Upper lobe of right lung (tissue), 1 donor: ENCODE results near the gene NDUFS2. TPM values are rescaled to one million over a fixed set of nuclear protein-coding genes. Genes with fewer than 3 reads are reported as not detected.
A peak's percentile ranks its signal among the peaks of the same experiment; 100 is the strongest.

Experiments
- ATAC-seq: fragments of 200-7000 bp; cut with Tn5 transposase; one replicate; pipeline ENCODE4 v1.9.1; 2020; ENCODE audit warnings: mild to moderate bottlenecking, moderate library complexity
- DNase-seq: peaks from one replicate; pipeline ENCODE4 v3.0.0-alpha.2; 2020
- H3K27ac ChIP-seq: fragments of 200-600 bp; one replicate; pipeline ENCODE4 v1.8.0; 2022
- H3K27me3 ChIP-seq: fragments of 200-600 bp; one replicate; pipeline ENCODE4 v1.8.0; 2022; ENCODE audit warnings: mild to moderate bottlenecking
- H3K36me3 ChIP-seq: fragments of 200-600 bp; one replicate; pipeline ENCODE4 v1.8.0; 2022
- H3K4me1 ChIP-seq: fragments of 200-600 bp; one replicate; pipeline ENCODE4 v1.8.0; 2022
- H3K4me3 ChIP-seq: fragments of 200-600 bp; one replicate; pipeline ENCODE4 v1.8.0; 2022; ENCODE audit warnings: mild to moderate bottlenecking
- H3K9me3 ChIP-seq: fragments of 200-600 bp; one replicate; pipeline ENCODE4 v1.8.0; 2022
- intact Hi-C: fragments of 100-400 bp; cut with DNase I; formaldehyde crosslinking; loops from one replicate; pipeline ENCODE4 v1.11.0; 2022
- total RNA-seq: library from RNA; stranded (reverse); fragmentation: NEBNext Ultra II Directional; extraction: Animal tissue kit (Norgen Biotek cat#: 25700); gene quantifications from one replicate; pipeline ENCODE4 v1.2.1, GENCODE V29; 2021
- TF ChIP-seq, protein P1 (sequence below): fragments of 200-600 bp; IDR thresholded peaks from one replicate; pipeline ENCODE4 v1.8.0; 2022; ENCODE audit warnings: antibody characterized with exemption
- donor health status: DM: no; HTN: yes; CAD: no; lungs with severe emphysema.

NDUFS2 gene
- total RNA-seq, 1 donor from 2014 or later = 66.9 TPM

DNA sequence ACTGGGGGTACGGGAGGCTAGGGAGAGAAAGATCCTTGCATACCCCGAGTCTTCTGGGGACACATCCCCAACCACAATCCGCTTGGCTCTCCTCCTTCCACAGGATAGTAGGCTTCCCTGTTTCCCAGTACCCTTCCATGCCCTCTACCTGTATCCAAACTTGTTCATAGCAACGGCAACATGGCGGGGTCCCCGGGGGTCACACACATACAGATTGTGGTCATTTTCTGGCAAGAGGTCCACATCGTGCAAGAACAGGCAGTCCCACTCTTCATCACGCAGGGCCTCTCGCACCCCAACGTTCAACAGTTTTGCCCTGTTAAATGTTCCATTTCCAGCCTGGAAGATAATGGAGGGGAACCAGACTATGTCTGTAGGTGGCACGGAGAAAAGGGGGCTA is 28.5 kb upstream of the NDUFS2 start:
- TF ChIP-seq, protein P1, sequence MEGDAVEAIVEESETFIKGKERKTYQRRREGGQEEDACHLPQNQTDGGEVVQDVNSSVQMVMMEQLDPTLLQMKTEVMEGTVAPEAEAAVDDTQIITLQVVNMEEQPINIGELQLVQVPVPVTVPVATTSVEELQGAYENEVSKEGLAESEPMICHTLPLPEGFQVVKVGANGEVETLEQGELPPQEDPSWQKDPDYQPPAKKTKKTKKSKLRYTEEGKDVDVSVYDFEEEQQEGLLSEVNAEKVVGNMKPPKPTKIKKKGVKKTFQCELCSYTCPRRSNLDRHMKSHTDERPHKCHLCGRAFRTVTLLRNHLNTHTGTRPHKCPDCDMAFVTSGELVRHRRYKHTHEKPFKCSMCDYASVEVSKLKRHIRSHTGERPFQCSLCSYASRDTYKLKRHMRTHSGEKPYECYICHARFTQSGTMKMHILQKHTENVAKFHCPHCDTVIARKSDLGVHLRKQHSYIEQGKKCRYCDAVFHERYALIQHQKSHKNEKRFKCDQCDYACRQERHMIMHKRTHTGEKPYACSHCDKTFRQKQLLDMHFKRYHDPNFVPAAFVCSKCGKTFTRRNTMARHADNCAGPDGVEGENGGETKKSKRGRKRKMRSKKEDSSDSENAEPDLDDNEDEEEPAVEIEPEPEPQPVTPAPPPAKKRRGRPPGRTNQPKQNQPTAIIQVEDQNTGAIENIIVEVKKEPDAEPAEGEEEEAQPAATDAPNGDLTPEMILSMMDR = no peak
- Histone ChIP-seq H3K4me1 (peaks cover 23% of the 10 kb centered on the region), H3K27ac (no peak overlapping the region), H3K27me3 (no peaks in the 10 kb centered on the region), H3K9me3 (no peaks in the 10 kb centered on the region), H3K4me3 (no peak overlapping the region), H3K36me3 (peaks cover 70% of the 10 kb centered on the region)
- no peak for DNase-seq
- no peak for ATAC-seq
- intact Hi-C loops = no loop called here

GRCh38 chr1:161174911-161175310 is 27.3 kb upstream of the NDUFS2 start:
- intact Hi-C loops = no loop called here
- ATAC-seq = no peak
- no peak overlapping the region for H3K27ac ChIP-seq
- TF ChIP-seq, protein P1 = no peak
- H3K9me3 ChIP-seq = no peaks in the 10 kb centered on the region
- DNase-seq = no peak
- H3K4me3 ChIP-seq = no peak overlapping the region
- H3K4me1 ChIP-seq = peaks cover 23% of the 10 kb centered on the region
- peaks cover 60% of the 10 kb centered on the region for H3K36me3 ChIP-seq
- H3K27me3 ChIP-seq = no peaks in the 10 kb centered on the region

- peaks cover 50% of the 10 kb centered on the region for H3K36me3 ChIP-seq
- no peaks in the 10 kb centered on the region for H3K9me3 ChIP-seq
- intact Hi-C loops = no loop called here
- peaks cover 23% of the 10 kb centered on the region for H3K4me1 ChIP-seq
- TF ChIP-seq, protein P1 = no peak
- no peaks in the 10 kb centered on the region for H3K27me3 ChIP-seq
- peak overlapping the region; percentile 88 for H3K4me3 ChIP-seq
- ATAC-seq (no peak), DNase-seq (no peak)
- peak overlapping the region; percentile 90 for H3K27ac ChIP-seq
These were observed 26.3 kb upstream of the NDUFS2 start for GRCh38 chr1:161175771-161176453.

DNA sequence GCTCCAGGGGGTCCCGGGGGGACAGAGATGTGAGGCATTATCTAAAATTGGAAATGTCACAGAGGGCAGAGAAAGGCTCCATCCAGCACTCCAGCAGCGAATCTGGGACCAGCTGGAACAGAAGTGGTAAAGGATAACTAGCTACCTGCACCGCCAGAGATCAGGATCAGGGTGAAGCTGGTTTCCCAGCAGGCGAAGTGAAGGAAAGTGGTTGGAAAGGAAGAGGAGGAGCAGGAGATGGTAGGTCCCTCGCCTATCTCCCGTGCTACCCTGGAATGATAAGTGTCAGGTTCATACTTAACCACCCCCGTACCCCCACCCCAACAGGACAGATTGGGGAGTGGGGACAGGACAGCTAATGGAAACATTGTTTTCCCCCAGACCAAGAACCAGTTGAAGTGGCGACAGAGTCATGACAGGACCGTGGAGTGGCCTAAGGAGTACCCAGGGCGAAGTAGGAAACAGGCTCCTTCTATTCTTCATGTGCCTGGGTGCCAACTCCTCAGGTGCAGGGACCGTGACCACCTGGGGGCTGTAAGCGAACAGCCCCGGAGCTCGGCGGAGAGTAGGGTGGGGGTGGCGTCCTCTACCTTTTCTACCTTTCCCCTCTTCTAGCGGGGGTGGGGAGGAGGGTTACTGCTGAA is 25.6 kb upstream of the NDUFS2 start:
- intact Hi-C loops = no loop called here
- peak overlapping the region; percentile 90 for H3K27ac ChIP-seq
- peak overlapping the region; percentile 88 for H3K4me3 ChIP-seq
- H3K4me1 ChIP-seq = peaks cover 23% of the 10 kb centered on the region
- no peaks in the 10 kb centered on the region for H3K27me3 ChIP-seq
- TF ChIP-seq, protein P1 = no peak
- DNase-seq (no peak), ATAC-seq (peak; percentile 19)
- no peaks in the 10 kb centered on the region for H3K9me3 ChIP-seq
- H3K36me3 ChIP-seq = peaks cover 43% of the 10 kb centered on the region

- TF ChIP-seq, protein P1 = peak; percentile 29
- H3K4me1 ChIP-seq = peaks cover 27% of the 10 kb centered on the region
- no peaks in the 10 kb centered on the region for H3K9me3 ChIP-seq
- intact Hi-C loops = no loop called here
- no peaks in the 10 kb centered on the region for H3K27me3 ChIP-seq
- H3K4me3 ChIP-seq = peak within 1 kb of the TSS; percentile 88
- ATAC-seq = peak; percentile 97
- peaks cover 36% of the 10 kb centered on the region for H3K36me3 ChIP-seq
- peak; percentile 96 for DNase-seq
- peak within 1 kb of the TSS; percentile 90 for H3K27ac ChIP-seq
These were observed 24.8 kb upstream of the NDUFS2 start, which contains the start of gene B4GALT3 for GRCh38 chr1:161177112-161177935. B4GALT3 (minus strand) TSS chr1:161177507; CDS start chr1:161176060, 1,447 bp downstream.
